H9 (cell line): ENCODE measurements around the gene ZBED1. TPM values are rescaled to one million over a fixed set of nuclear protein-coding genes. Genes with fewer than 3 reads are reported as not detected.

Experiments
- DNase-seq: peaks from one replicate; pipeline ENCODE4 v3.0.0-alpha.2; 2017
- H2AFZ ChIP-seq: one replicate; pipeline ENCODE4 v1.6.1; 2013; ENCODE audit warnings: mild to moderate bottlenecking, low read length, control low read depth, moderate library complexity
- H2AK5ac ChIP-seq: 2 replicates; pipeline ENCODE4 v1.6.1; 2013; ENCODE audit warnings: low read length, control low read depth, mixed read lengths; ENCODE audit not compliant: insufficient read length
- H2BK120ac ChIP-seq: one replicate; pipeline ENCODE4 v1.6.1; 2013; ENCODE audit warnings: low read depth, mild to moderate bottlenecking, low read length, control low read depth, inconsistent platforms; ENCODE audit not compliant: poor library complexity, severe bottlenecking
- H2BK12ac ChIP-seq: 2 replicates; pipeline ENCODE4 v1.6.1; 2013; ENCODE audit warnings: low read length, control low read depth, mixed read lengths, low read depth; ENCODE audit not compliant: insufficient read length
- H2BK15ac ChIP-seq: 2 replicates; pipeline ENCODE4 v1.6.1; 2013; ENCODE audit warnings: low read depth, low read length, control low read depth
- H2BK20ac ChIP-seq: one replicate; pipeline ENCODE4 v1.6.1; 2013; ENCODE audit warnings: low read depth, mild to moderate bottlenecking, low read length, control low read depth, inconsistent platforms; ENCODE audit not compliant: poor library complexity, severe bottlenecking
- H2BK5ac ChIP-seq: 2 replicates; pipeline ENCODE4 v1.6.1; 2013; ENCODE audit warnings: low read length, control low read depth, mixed read lengths; ENCODE audit not compliant: insufficient read length
- H3K14ac ChIP-seq: 2 replicates; pipeline ENCODE4 v1.6.1; 2013; ENCODE audit warnings: low read length, control low read depth; ENCODE audit not compliant: insufficient read depth
- H3K18ac ChIP-seq: 2 replicates; pipeline ENCODE4 v1.6.1; 2013; ENCODE audit warnings: low read depth, mild to moderate bottlenecking, mixed read lengths, low read length, control low read depth; ENCODE audit not compliant: insufficient read length
- H3K23ac ChIP-seq: 2 replicates; pipeline ENCODE4 v1.6.1; 2013; ENCODE audit warnings: low read length, control low read depth, mixed read lengths, low read depth; ENCODE audit not compliant: insufficient read length
- H3K23me2 ChIP-seq: 2 replicates; pipeline ENCODE4 v1.6.1; 2013; ENCODE audit warnings: low read depth, mild to moderate bottlenecking, mixed read lengths, low read length, control low read depth; ENCODE audit not compliant: insufficient read length, poor library complexity, severe bottlenecking
- H3K27ac ChIP-seq: 2 replicates; pipeline ENCODE4 v1.5.1; 2013; ENCODE audit warnings: low read length, control low read depth, mixed read lengths, low read depth; ENCODE audit not compliant: insufficient read length
- H3K27me3 ChIP-seq: 2 replicates; pipeline ENCODE4 v1.6.1; 2013; ENCODE audit warnings: low read length, control low read depth, inconsistent platforms; ENCODE audit not compliant: insufficient read depth
- H3K4ac ChIP-seq: 2 replicates; pipeline ENCODE4 v1.6.1; 2013; ENCODE audit warnings: low read depth, mild to moderate bottlenecking, control low read depth, inconsistent platforms, low read length, moderate library complexity
- H3K4me1 ChIP-seq: 2 replicates; pipeline ENCODE4 v1.6.1; 2013; ENCODE audit warnings: low read length, control low read depth, inconsistent platforms; ENCODE audit not compliant: insufficient read depth
- H3K4me2 ChIP-seq: 2 replicates; pipeline ENCODE4 v1.6.1; 2013; ENCODE audit warnings: low read length, control low read depth, mixed read lengths; ENCODE audit not compliant: insufficient read length, insufficient read depth
- H3K56ac ChIP-seq: 2 replicates; pipeline ENCODE4 v1.6.1; 2013; ENCODE audit warnings: low read depth, mild to moderate bottlenecking, mixed read lengths, low read length, control low read depth; ENCODE audit not compliant: insufficient read length
- H3K79me1 ChIP-seq: 2 replicates; pipeline ENCODE4 v1.6.1; 2013; ENCODE audit warnings: low read depth, mild to moderate bottlenecking, moderate library complexity, low read length, control low read depth, inconsistent platforms; ENCODE audit not compliant: insufficient read depth, poor library complexity, severe bottlenecking
- H3K79me2 ChIP-seq: 2 replicates; pipeline ENCODE4 v1.6.1; 2013; ENCODE audit warnings: low read length, control low read depth, inconsistent platforms; ENCODE audit not compliant: insufficient read depth
- H3K9ac ChIP-seq: 2 replicates; pipeline ENCODE4 v1.6.1; 2013; ENCODE audit warnings: low read length, control low read depth, mixed read lengths; ENCODE audit not compliant: insufficient read length; ENCODE audit errors: extremely low read depth
- H3K9me3 ChIP-seq: one replicate; pipeline ENCODE4 v1.6.1; 2013; ENCODE audit warnings: low read depth, low read length, inconsistent platforms; ENCODE audit not compliant: control insufficient read depth
- H3T11ph ChIP-seq: one replicate; pipeline ENCODE4 v1.6.1; 2013; ENCODE audit warnings: mild to moderate bottlenecking, low read length, control low read depth, inconsistent platforms
- H4K20me1 ChIP-seq: one replicate; pipeline ENCODE4 v1.6.1; 2013; ENCODE audit not compliant: control insufficient read depth, insufficient read length, insufficient read depth
- H4K5ac ChIP-seq: 2 replicates; pipeline ENCODE4 v1.6.1; 2013; ENCODE audit warnings: low read depth, mild to moderate bottlenecking, mixed read lengths, low read length, control low read depth; ENCODE audit not compliant: insufficient read length
- H4K8ac ChIP-seq: replicated peaks from 2 replicates; pipeline ENCODE4 v1.6.1; 2013; ENCODE audit warnings: low read length, control low read depth, mixed read lengths, low read depth; ENCODE audit not compliant: insufficient read length
- H4K91ac ChIP-seq: 2 replicates; pipeline ENCODE4 v1.6.1; 2013; ENCODE audit warnings: low read depth, mild to moderate bottlenecking, moderate library complexity, mixed read lengths, low read length, control low read depth; ENCODE audit not compliant: insufficient read length
- H3K27ac Mint-ChIP-seq, 3 experiments: 2 replicates in 2 of 3; 3 replicates in 1 of 3; pipeline ENCODE4 v1.8.0; 2020 to 2021; ENCODE audit warnings: mixed read lengths in 3 of 3, mild to moderate bottlenecking in 1 of 3, moderate library complexity in 1 of 3
- H3K27me3 Mint-ChIP-seq: 2 replicates; pipeline ENCODE4 v1.8.0; 2021; ENCODE audit warnings: low read depth, mild to moderate bottlenecking, moderate library complexity, mixed read lengths
- H3K36me3 Mint-ChIP-seq, 3 experiments: 2 replicates in 2 of 3; 3 replicates in 1 of 3; pipeline ENCODE4 v1.8.0; 2020 to 2021; ENCODE audit warnings: low read depth in 3 of 3, mixed read lengths in 3 of 3; ENCODE audit not compliant: insufficient read depth in 1 of 3
- H3K4me1 Mint-ChIP-seq, 2 experiments: 2 replicates each; pipeline ENCODE4 v1.8.0; 2020; ENCODE audit warnings: mixed read lengths in 2 of 2
- H3K4me3 Mint-ChIP-seq, 2 experiments: 2 replicates in 1 of 2; 3 replicates in 1 of 2; pipeline ENCODE4 v1.8.0; 2020 to 2021; ENCODE audit warnings: mild to moderate bottlenecking in 2 of 2, mixed read lengths in 2 of 2, moderate library complexity in 1 of 2
- H3K9me3 Mint-ChIP-seq, 2 experiments: 2 replicates in 1 of 2; 3 replicates in 1 of 2; pipeline ENCODE4 v1.8.0; 2020; ENCODE audit warnings: mild to moderate bottlenecking in 2 of 2, mixed read lengths in 2 of 2, moderate library complexity in 1 of 2
- CTCF ChIP-seq: fragments of 200-600 bp; sonication (generic); conservative IDR thresholded peaks from 3 replicates; pipeline ENCODE4 v1.8.0; 2021; ENCODE audit warnings: antibody characterized with exemption, mild to moderate bottlenecking
- WGBS: extraction: QIAGEN DNeasy Blood & Tissue Kit; methylation state at CpG from one replicate; pipeline ENCODE4 v1.1.7; 2013; ENCODE audit warnings: missing lambda C conversion rate, low lambda C conversion rate, mixed read lengths; ENCODE audit not compliant: insufficient read length; ENCODE audit errors: extremely low coverage; 5-methylcytosine and 5-hydroxymethylcytosine counted together
- total RNA-seq: library from RNA; stranded (reverse); gene quantifications from 2 replicates; pipeline ENCODE4 v1.2.1, GENCODE V29; 2021

The ZBED1 gene
- total RNA-seq, 1 experiment from 2014 or later, result 61.1 TPM

- H3K27ac Mint-ChIP-seq, result peak overlapping the region; percentile 82 to 98 (median 92)
- no peak overlapping the region for H2BK12ac ChIP-seq
- H2BK15ac ChIP-seq, result no peak overlapping the region
- no peak overlapping the region for H2AFZ ChIP-seq
- H2BK20ac ChIP-seq, result no peak overlapping the region
- no peak overlapping the region for H4K5ac ChIP-seq
- H3K4me2 ChIP-seq, result peak overlapping the region; percentile 82
- peak overlapping the region; percentile 36 for H3K9ac ChIP-seq
- no peak overlapping the region for H2BK5ac ChIP-seq
- no peak overlapping the region for H3T11ph ChIP-seq
- H3K27me3 Mint-ChIP-seq, result no peaks in the 10 kb centered on the region
- H3K9me3 ChIP-seq, result no peaks in the 10 kb centered on the region
- no peak overlapping the region for H4K8ac ChIP-seq
- H2BK120ac ChIP-seq, result no peak overlapping the region
- H2AK5ac ChIP-seq, result no peak overlapping the region
- peak overlapping the region; percentile 28; the same call in 1 of the 2 replicates for H3K14ac ChIP-seq
- peaks cover 5 to 23% (median 18%) of the 10 kb centered on the region in 3 experiments; a peak in 6 of 7 replicates for H3K36me3 Mint-ChIP-seq
- no peak overlapping the region for H4K91ac ChIP-seq
- H4K20me1 ChIP-seq, result no peaks in the 10 kb centered on the region
- H3K27ac ChIP-seq, result peak overlapping the region; percentile 6
- H3K4me1 ChIP-seq, result peaks cover 11% of the 10 kb centered on the region
- DNase-seq, result no peak
- peaks cover 23% of the 10 kb centered on the region; the same call in 1 of the 2 replicates for H3K79me2 ChIP-seq
- H3K27me3 ChIP-seq, result no peaks in the 10 kb centered on the region
- peaks cover 27 to 47% of the 10 kb centered on the region in 2 experiments for H3K4me1 Mint-ChIP-seq
- no peak overlapping the region for H3K23ac ChIP-seq
- H3K4ac ChIP-seq, result no peak overlapping the region
- H3K4me3 Mint-ChIP-seq, result peak overlapping the region; percentile 75 to 88
- no peak overlapping the region for H3K18ac ChIP-seq
- H3K79me1 ChIP-seq, result peaks cover 5% of the 10 kb centered on the region
- TF ChIP-seq CTCF, result no peak
- no peak overlapping the region for H3K56ac ChIP-seq
- no peaks in the 10 kb centered on the region; a peak in 1 of 5 replicates for H3K9me3 Mint-ChIP-seq
- H3K23me2 ChIP-seq, result peaks cover 11% of the 10 kb centered on the region
- WGBS, result no CpG with 5 or more reads among the region's 10 CpGs
Measured at GRCh38 chrX:2498781-2499302, 1.9 kb downstream of the ZBED1 start.
